ENCODE results near the gene CCNL2. TPM values are rescaled to one million over a fixed set of nuclear protein-coding genes. Genes with fewer than 3 reads are reported as not detected.

The CCNL2 gene
- total and polyA plus RNA-seq, 2 of the 13 experiments (the other 11 are each of a cell fraction or from before 2014, with no cell fraction given) = 105 to 340 TPM

- no peak for TF ChIP-seq KMT2A (CRISPR knock-in tag; IDR thresholded peaks at IDR 0.05)
- 0 out of 2 replicates have a peak, but pooled peaks have one; percentile 10 for TF ChIP-seq IKZF5 (CRISPR knock-in tag; IDR thresholded peaks at IDR 0.05)
- no peak for TF ChIP-seq TFDP1 (CRISPR knock-in tag; IDR thresholded peaks at IDR 0.05; ENCODE audit: borderline replicate concordance)
- peak; percentile 66 for TF ChIP-seq ZFP91 (CRISPR knock-in tag; IDR thresholded peaks at IDR 0.05; ENCODE audit: borderline replicate concordance)
- TF ChIP-seq CERS6 (CRISPR knock-in tag; IDR thresholded peaks at IDR 0.05) = no peak
- 0 out of 2 replicates have a peak, but pooled peaks have one; percentile 29 for TF ChIP-seq ZNF136 (CRISPR knock-in tag; IDR thresholded peaks at IDR 0.05; ENCODE audit: low read depth)
- no peak for TF ChIP-seq PTBP1 (IDR thresholded peaks at IDR 0.05; ENCODE audit: low read depth, low read length, poor library complexity, severe bottlenecking)
- 0 out of 2 replicates have a peak, but pooled peaks have one; percentile 34 for TF ChIP-seq ZNF414 (CRISPR knock-in tag; IDR thresholded peaks at IDR 0.05)
- TF ChIP-seq MIXL1 (CRISPR knock-in tag; IDR thresholded peaks at IDR 0.05) = no peak
- TF ChIP-seq SNAPC2 (CRISPR knock-in tag; IDR thresholded peaks at IDR 0.05) = no peak
- TF ChIP-seq ZNF160 (CRISPR knock-in tag; IDR thresholded peaks at IDR 0.05) = no peak
- no peak for TF ChIP-seq FOXA1 (IDR thresholded peaks at IDR 0.05)
- no peak for TF ChIP-seq FOXA1 (CRISPR knock-in tag; IDR thresholded peaks at IDR 0.05)
- TF ChIP-seq DZIP1 (CRISPR knock-in tag; IDR thresholded peaks at IDR 0.05) = no peak
- TF ChIP-seq RFXANK (CRISPR knock-in tag; IDR thresholded peaks at IDR 0.05) = no peak
- no peak for TF ChIP-seq FOXJ3 (CRISPR knock-in tag; IDR thresholded peaks at IDR 0.05; ENCODE audit: borderline replicate concordance)
- no peak for TF ChIP-seq ZC3H13 (CRISPR knock-in tag; IDR thresholded peaks at IDR 0.05)
- TF ChIP-seq SRSF9 (IDR thresholded peaks at IDR 0.05; ENCODE audit: borderline replicate concordance, insufficient read depth, low read depth, low read length, poor library complexity, severe bottlenecking) = no peak
- no peak for TF ChIP-seq ZNF704 (CRISPR knock-in tag; IDR thresholded peaks at IDR 0.05; ENCODE audit: borderline replicate concordance)
These were observed 40.5 kb downstream of the CCNL2 start, which contains the start of gene MXRA8 (continued) for GRCh38 chr1:1358433-1359271.
